Stimulated activated CD8-positive, alpha-beta memory T cell treated with anti-CD3 and anti-CD28 coated beads, Interleukin-15, amount 100 ng/mL, for 24 hours (primary cell): ENCODE data around the gene GFAP.

Experiments
- DNase-seq: peaks from one replicate; pipeline ENCODE4 v3.0.0-alpha.2; 2020; ENCODE audit warnings: low read depth

Gene GFAP

GRCh38 chr17:44899074-44899782 lies 16.1 kb downstream of the GFAP start, which contains the start of gene EFTUD2:
EFTUD2 (minus strand) TSS chr17:44899445; CDS start chr17:44894521, 4,924 bp downstream.
- peak; percentile 81 for DNase-seq

GRCh38 chr17:44898768-44899073 lies 16.6 kb downstream of the GFAP start:
- DNase-seq, result no peak

GRCh38 chr17:44894642-44895041 lies 20.7 kb downstream of the GFAP start:
- no peak for DNase-seq

- DNase-seq, result no peak
Observed at GRCh38 chr17:44892250-44892649, 23.1 kb downstream of the GFAP start.

GRCh38 chr17:44889003-44889402 lies 26.3 kb downstream of the GFAP start:
- DNase-seq, result no peak

GRCh38 chr17:44887971-44888954 lies 27.0 kb downstream of the GFAP start:
- no peak for DNase-seq

GRCh38 chr17:44887016-44887415 lies 28.3 kb downstream of the GFAP start:
- DNase-seq, result no peak

- DNase-seq, result no peak
Observed at GRCh38 chr17:44884941-44885340, 30.4 kb downstream of the GFAP start.

GRCh38 chr17:44881145-44881544 lies 34.2 kb downstream of the GFAP start:
- no peak for DNase-seq

- DNase-seq, result no peak
Observed at GRCh38 chr17:44880062-44880461, 35.2 kb downstream of the GFAP start.

- DNase-seq, result no peak
Observed at GRCh38 chr17:44879376-44879775, 35.9 kb downstream of the GFAP start.

GRCh38 chr17:44878627-44879221 lies 36.6 kb downstream of the GFAP start:
- no peak for DNase-seq

- no peak for DNase-seq
Observed at GRCh38 chr17:44877121-44877520, 38.2 kb downstream of the GFAP start.

GRCh38 chr17:44875761-44876160 lies 39.5 kb downstream of the GFAP start:
- no peak for DNase-seq

GRCh38 chr17:44872131-44872768 lies 43.0 kb downstream of the GFAP start:
- no peak for DNase-seq

- no peak for DNase-seq
Observed at GRCh38 chr17:44871556-44871955, 43.7 kb downstream of the GFAP start.

GRCh38 chr17:44867841-44868240 lies 47.5 kb downstream of the GFAP start:
- DNase-seq, result no peak

GRCh38 chr17:44865931-44866330 lies 49.4 kb downstream of the GFAP start:
- no peak for DNase-seq

- DNase-seq, result peak; percentile 23
Observed at GRCh38 chr17:44865231-44865660, 50.1 kb downstream of the GFAP start.

- DNase-seq, result no peak
Observed at GRCh38 chr17:44864831-44865230, 50.5 kb downstream of the GFAP start.

- DNase-seq, result no peak
Observed at GRCh38 chr17:44863061-44863918, 52.0 kb downstream of the GFAP start.
